K562 (cell line): ENCODE data around the gene ZNF557. TPM values are rescaled to one million over a fixed set of nuclear protein-coding genes. Genes with fewer than 3 reads are reported as not detected.
A peak's percentile ranks its signal among the peaks of the same experiment; 100 is the strongest.

Experiments
- ATAC-seq: fragments of 200-7000 bp; cut with Tn5 transposase; 3 replicates; pipeline ENCODE4 v1.9.1; 2020; ENCODE audit warnings: moderate library complexity
- BruUV-seq: library from RNA; stranded (reverse); fragments of 400-500 nt; replicated peaks from 2 replicates; lab custom pipeline; 2021; lab: Mats Ljungman, UMichigan
- CTCF ChIA-PET: fragments of 300-600 bp; formaldehyde crosslinking; extraction: SDS; loops from one replicate; lab custom pipeline; 2021; ENCODE audit warnings: low intra/inter-chr PET ratio; lab: Yijun Ruan, JAX
- POLR2A ChIA-PET: fragments of 300-600, 350-650 bp; sonication (Branson Sonifier 250); formaldehyde crosslinking; extraction: SDS; loops from one replicate; lab custom pipeline; 2021; ENCODE audit warnings: antibody characterized with exemption, inconsistent platforms; lab: Yijun Ruan, JAX
- DNase-seq, 4 experiments: peaks; one replicate each; pipeline versions ENCODE4 v3.0.0 to v3.0.0-alpha.2; 2011 to 2018; ENCODE audit warnings: low spot score in 3 of 4, mixed read lengths in 3 of 4; ENCODE audit errors: extremely low read depth in 1 of 4
- FAIRE-seq: peaks from 2 replicates; lab custom pipeline; 2011; peaks lifted over from hg19 to GRCh38; lab: Jason Lieb, UNC
- H2AFZ ChIP-seq: 2 replicates; pipeline ENCODE4 v1.6.0; 2011; ENCODE audit warnings: low read depth, low read length, control low read depth, inconsistent platforms
- H3K27ac ChIP-seq: fragments of 200-600 bp; 3 replicates; pipeline ENCODE4 v1.8.0; 2011; ENCODE audit warnings: low read depth, mild to moderate bottlenecking, control low read depth, inconsistent platforms, low read length, moderate library complexity, mixed read lengths; ENCODE audit errors: extremely low read depth
- H3K27me3 ChIP-seq, 2 experiments: fragments of 300-600 bp in 1 of 2; 2 replicates in 1 of 2; 3 replicates in 1 of 2; pipeline versions ENCODE4 v1.6.0 to v1.8.0; 2011; ENCODE audit warnings: inconsistent platforms in 2 of 2, low read length in 2 of 2, mild to moderate bottlenecking in 1 of 2, mixed read lengths in 1 of 2, moderate library complexity in 1 of 2; ENCODE audit not compliant: control insufficient read depth in 2 of 2, insufficient read depth in 2 of 2
- H3K36me3 ChIP-seq: fragments of 300-600 bp; 3 replicates; pipeline ENCODE4 v1.8.0; 2011; ENCODE audit warnings: mild to moderate bottlenecking, low read length, inconsistent platforms; ENCODE audit not compliant: control insufficient read depth, insufficient read depth
- H3K4me1 ChIP-seq, 2 experiments: fragments of 200-600 bp in 1 of 2; replicated peaks in 1 of 2; 2 replicates in 1 of 2; 3 replicates in 1 of 2; pipeline versions ENCODE4 v1.5.1 to v1.8.0; 2011; ENCODE audit warnings: inconsistent platforms in 2 of 2, low read length in 2 of 2, mild to moderate bottlenecking in 1 of 2, mixed read lengths in 1 of 2, moderate library complexity in 1 of 2; ENCODE audit not compliant: control insufficient read depth in 2 of 2, insufficient read depth in 2 of 2
- H3K4me2 ChIP-seq: 2 replicates; pipeline ENCODE4 v1.6.1; 2011; ENCODE audit warnings: low read length, control low read depth, inconsistent platforms, mixed read lengths; ENCODE audit not compliant: insufficient read depth
- H3K4me3 ChIP-seq: fragments of 200-600 bp; sonication (generic), shearing (Covaris generic); 2 replicates; pipeline ENCODE4 v1.5.1; 2016; ENCODE audit warnings: control low read depth, inconsistent platforms
- H3K79me2 ChIP-seq: fragments of 200-600 bp; 3 replicates; pipeline ENCODE4 v1.8.0; 2011; ENCODE audit warnings: low read length, inconsistent platforms; ENCODE audit not compliant: control insufficient read depth, insufficient read depth
- H3K9ac ChIP-seq, 2 experiments: 2 replicates each; pipeline versions ENCODE4 v1.6.0 to v1.6.1; 2011; ENCODE audit warnings: low read depth in 2 of 2, low read length in 2 of 2, control low read depth in 1 of 2, inconsistent platforms in 1 of 2, mild to moderate bottlenecking in 1 of 2, mixed read lengths in 1 of 2; ENCODE audit not compliant: insufficient read depth in 1 of 2
- H3K9me1 ChIP-seq: one replicate; pipeline ENCODE4 v1.6.0; 2011; ENCODE audit warnings: inconsistent platforms, mild to moderate bottlenecking, low read length, moderate library complexity; ENCODE audit not compliant: control insufficient read depth, insufficient read depth
- H3K9me3 ChIP-seq: replicated peaks from 2 replicates; pipeline ENCODE4 v1.5.1; 2011; ENCODE audit warnings: low read depth, low read length, inconsistent platforms; ENCODE audit not compliant: control insufficient read depth, insufficient read depth
- H4K20me1 ChIP-seq: replicated peaks from 2 replicates; pipeline ENCODE4 v1.6.1; 2011; ENCODE audit warnings: low read length, inconsistent platforms, mixed read lengths; ENCODE audit not compliant: control insufficient read depth, insufficient read depth
- BCOR ChIP-seq: fragments of 450-650 bp; IDR thresholded peaks from 2 replicates; pipeline ENCODE4 v1.6.1; 2016
- CBFA2T3 ChIP-seq: fragments of 450-650 bp; IDR thresholded peaks from 2 replicates; pipeline ENCODE4 v1.6.1; 2017
- CTBP1 ChIP-seq: fragments of 450-650 bp; IDR thresholded peaks from 2 replicates; pipeline ENCODE4 v1.6.1; 2016; ENCODE audit warnings: borderline replicate concordance
- HDAC1 ChIP-seq, 2 experiments: fragments of 450-650 bp; IDR thresholded peaks; 2 replicates each; pipeline ENCODE4 v1.6.1; 2016 to 2017; ENCODE audit warnings: inconsistent platforms in 1 of 2, mild to moderate bottlenecking in 1 of 2, moderate library complexity in 1 of 2
- KDM1A ChIP-seq, 2 experiments: fragments of 450-650 bp; IDR thresholded peaks; 2 replicates each; pipeline ENCODE4 v1.6.1; 2016; ENCODE audit warnings: mild to moderate bottlenecking in 2 of 2
- PML ChIP-seq: IDR thresholded peaks from 2 replicates; pipeline ENCODE4 v1.6.1; 2012; ENCODE audit warnings: low read length, inconsistent platforms
- POLR3A ChIP-seq: IDR thresholded peaks from 2 replicates; pipeline ENCODE4 v1.6.1; 2011; ENCODE audit warnings: borderline replicate concordance, mild to moderate bottlenecking, moderate library complexity; ENCODE audit not compliant: insufficient read length, insufficient read depth; ENCODE audit errors: extremely low read depth
- SNRNP70 ChIP-seq: fragments of 200-400 bp; formaldehyde crosslinking; optimal IDR thresholded peaks from 2 replicates; pipeline ENCODE3; 2017; ENCODE audit warnings: low read depth, low read length
- XRCC4 ChIP-seq: IDR thresholded peaks from one replicate; pipeline ENCODE4 v1.6.1; 2011; ENCODE audit not compliant: insufficient read depth, insufficient read length; ENCODE audit errors: extremely low read depth
- WGBS: fragments of 100-300 bp; shearing (Covaris generic); methylation state at CpG from one replicate; pipeline ENCODE4 v1.1.6; 2016; ENCODE audit warnings: low coverage, mixed read lengths; ENCODE audit not compliant: insufficient coverage; ENCODE audit errors: missing lambda C conversion rate; 5-methylcytosine and 5-hydroxymethylcytosine counted together
- in situ Hi-C: fragments of 300-500 bp; cut with MboI; formaldehyde crosslinking; loops from 4 replicates; pipeline ENCODE4 v1.15.0; 2018; ENCODE audit warnings: inconsistent platforms, mixed read lengths
- intact Hi-C: fragments of 100-400 bp; cut with micrococcal nuclease; formaldehyde crosslinking; loops from 2 replicates; pipeline ENCODE4 v1.14.2; 2022
- polyA plus RNA-seq, 8 experiments: library from polyadenylated mRNA; depleted of rRNA in 4 of 8; stranded (reverse) in 5 of 8; unstranded in 3 of 8; fragments of >200 nt; fragmentation: Nextera tagmentation in 2 of 8; fragmentation: Illumina TruSeq in 1 of 8; extraction: Ambion mirVana in 2 of 8; extraction: Trizol in 1 of 8; gene quantifications; 2 replicates each; pipeline versions ENCODE4 v1.2.1 to v1.2.3, GENCODE V29; 2011 to 2014; ENCODE audit warnings: inconsistent platforms in 1 of 8, missing spikeins in 1 of 8
- total RNA-seq, 7 experiments: library from RNA; depleted of rRNA in 6 of 7; stranded (reverse); fragments of >200 nt in 6 of 7; fragmentation: Illumina TruSeq in 2 of 7; extraction: Trizol in 2 of 7; gene quantifications; 2 replicates each; pipeline versions ENCODE4 v1.2.1 to v1.2.3, GENCODE V29; 2011 to 2021; ENCODE audit warnings: low replicate concordance in 1 of 7
- TF ChIP-seq, protein P1 (sequence below): sonication (generic); formaldehyde crosslinking; IDR thresholded peaks from 2 replicates; pipeline ENCODE4 v1.8.0; 2022; ENCODE audit warnings: mild to moderate bottlenecking, missing genetic modification reagents
- TF ChIP-seq, protein P2 (sequence below): fragments of 250-450 bp; sonication (Bioruptor Pico); IDR thresholded peaks from 2 replicates; pipeline ENCODE4 v1.4.0; 2020; ENCODE audit warnings: mild to moderate bottlenecking, moderate library complexity
- TF ChIP-seq, protein P3 (sequence below): fragments of 450-650 bp; IDR thresholded peaks from 2 replicates; pipeline ENCODE4 v1.6.1; 2017; ENCODE audit warnings: antibody characterized with exemption, mild to moderate bottlenecking

ZNF557 gene
- total and polyA plus RNA-seq, 9 of the 15 experiments (the other 6 are each of a cell fraction or from before 2014, with no cell fraction given) = 2.2 to 6.6 (median 4.4) TPM

DNA sequence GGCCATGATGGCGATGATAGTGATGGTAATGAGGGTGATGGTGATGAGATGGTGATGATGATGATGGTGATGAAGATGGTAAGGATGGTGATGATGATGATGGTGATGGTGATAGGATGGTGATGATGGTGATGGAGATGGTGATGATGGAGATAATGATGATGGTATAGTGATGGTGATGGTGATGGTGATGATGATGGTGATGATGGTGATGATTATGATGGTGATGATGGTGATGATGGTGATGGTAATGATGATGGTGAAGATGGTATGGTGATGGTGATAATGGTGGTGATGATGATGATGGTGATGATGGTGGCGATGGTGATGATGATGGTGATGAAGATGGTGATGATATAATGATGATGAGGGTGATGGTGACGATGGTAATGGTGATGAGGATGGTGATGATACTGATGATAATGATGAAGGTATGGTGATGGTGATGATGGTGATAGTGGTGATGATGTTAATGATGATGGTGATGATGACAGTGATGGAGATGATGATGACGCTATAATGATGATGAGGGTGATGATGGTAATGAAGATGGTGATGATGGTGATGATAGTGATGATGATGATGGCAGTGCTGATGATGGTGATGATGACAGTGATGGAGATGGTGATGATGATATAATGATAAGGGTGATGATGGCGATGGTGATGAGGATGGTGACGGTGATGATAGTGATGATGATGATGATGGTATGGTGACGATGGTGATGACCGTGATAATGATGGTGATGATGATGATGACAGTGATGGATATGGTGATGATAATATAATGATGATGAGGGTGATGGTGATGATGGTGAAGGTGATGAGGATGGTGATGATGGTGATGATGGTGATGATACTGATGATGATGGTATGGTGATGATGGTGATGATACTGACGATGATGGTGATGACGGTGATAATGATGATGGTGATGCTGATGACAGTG lies 37.5 kb downstream of the ZNF557 start:
- H3K4me1 ChIP-seq = peaks cover 0 to 2% of the 10 kb centered on the region in 2 experiments; a peak in 1 of 5 replicates
- FAIRE-seq (peak; percentile 48), ATAC-seq (no peak), DNase-seq (no peak)
- no peaks in the 10 kb centered on the region for H4K20me1 ChIP-seq
- H3K4me3 ChIP-seq = no peak overlapping the region
- no peak overlapping the region for H2AFZ ChIP-seq
- no peak overlapping the region; the same call in 2 of the 3 replicates for H3K27ac ChIP-seq
- no peak overlapping the region for H3K9ac ChIP-seq
- peaks cover 2% of the 10 kb centered on the region for H3K9me1 ChIP-seq
- H3K27me3 ChIP-seq = peaks cover 6 to 24% of the 10 kb centered on the region in 2 experiments; a peak in 3 of 5 replicates
- H3K36me3 ChIP-seq = no peaks in the 10 kb centered on the region
- no peaks in the 10 kb centered on the region for H3K79me2 ChIP-seq
- in situ Hi-C loops = loop anchor here (10.0 kb wide), 1 partner anchor 228 kb away; no protein-coding TSS in a partner anchor
- POLR2A ChIA-PET = no interaction called here
- H3K4me2 ChIP-seq = no peak overlapping the region
- 5% methylated on average over 10 of the region's 10 CpGs for WGBS
- intact Hi-C loops = no loop called here
- CTCF ChIA-PET = no interaction called here
- BruUV-seq = no TSS peak
- 0 out of 2 replicates have a peak, but pooled peaks cover 2% of the 10 kb centered on the region for H3K9me3 ChIP-seq
- TF ChIP-seq HDAC1 (IDR thresholded peaks at IDR 0.05) = peak in 1 of 2 experiments; percentile 73; a peak in 2 of 4 replicates
- peak; percentile 14; the same call in 1 of the 2 replicates for TF ChIP-seq BCOR
- no peak for TF ChIP-seq XRCC4
- TF ChIP-seq SNRNP70 = no peak
- TF ChIP-seq, protein P1, sequence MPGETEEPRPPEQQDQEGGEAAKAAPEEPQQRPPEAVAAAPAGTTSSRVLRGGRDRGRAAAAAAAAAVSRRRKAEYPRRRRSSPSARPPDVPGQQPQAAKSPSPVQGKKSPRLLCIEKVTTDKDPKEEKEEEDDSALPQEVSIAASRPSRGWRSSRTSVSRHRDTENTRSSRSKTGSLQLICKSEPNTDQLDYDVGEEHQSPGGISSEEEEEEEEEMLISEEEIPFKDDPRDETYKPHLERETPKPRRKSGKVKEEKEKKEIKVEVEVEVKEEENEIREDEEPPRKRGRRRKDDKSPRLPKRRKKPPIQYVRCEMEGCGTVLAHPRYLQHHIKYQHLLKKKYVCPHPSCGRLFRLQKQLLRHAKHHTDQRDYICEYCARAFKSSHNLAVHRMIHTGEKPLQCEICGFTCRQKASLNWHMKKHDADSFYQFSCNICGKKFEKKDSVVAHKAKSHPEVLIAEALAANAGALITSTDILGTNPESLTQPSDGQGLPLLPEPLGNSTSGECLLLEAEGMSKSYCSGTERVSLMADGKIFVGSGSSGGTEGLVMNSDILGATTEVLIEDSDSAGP = no peak
- peak; percentile 64 for TF ChIP-seq CTBP1
- TF ChIP-seq POLR3A = no peak
- TF ChIP-seq KDM1A (IDR thresholded peaks at IDR 0.05) = peak; percentile 76 to 85
- TF ChIP-seq, protein P2, sequence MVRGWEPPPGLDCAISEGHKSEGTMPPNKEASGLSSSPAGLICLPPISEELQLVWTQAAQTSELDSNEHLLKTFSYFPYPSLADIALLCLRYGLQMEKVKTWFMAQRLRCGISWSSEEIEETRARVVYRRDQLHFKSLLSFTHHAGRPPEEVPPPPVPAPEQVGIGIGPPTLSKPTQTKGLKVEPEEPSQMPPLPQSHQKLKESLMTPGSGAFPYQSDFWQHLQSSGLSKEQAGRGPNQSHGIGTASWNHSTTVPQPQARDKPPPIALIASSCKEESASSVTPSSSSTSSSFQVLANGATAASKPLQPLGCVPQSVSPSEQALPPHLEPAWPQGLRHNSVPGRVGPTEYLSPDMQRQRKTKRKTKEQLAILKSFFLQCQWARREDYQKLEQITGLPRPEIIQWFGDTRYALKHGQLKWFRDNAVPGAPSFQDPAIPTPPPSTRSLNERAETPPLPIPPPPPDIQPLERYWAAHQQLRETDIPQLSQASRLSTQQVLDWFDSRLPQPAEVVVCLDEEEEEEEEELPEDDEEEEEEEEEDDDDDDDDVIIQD (CRISPR knock-in tag) = no peak
- TF ChIP-seq CBFA2T3 = 0 out of 2 replicates have a peak, but pooled peaks have one; percentile 4
- TF ChIP-seq PML = no peak
- TF ChIP-seq, protein P3, sequence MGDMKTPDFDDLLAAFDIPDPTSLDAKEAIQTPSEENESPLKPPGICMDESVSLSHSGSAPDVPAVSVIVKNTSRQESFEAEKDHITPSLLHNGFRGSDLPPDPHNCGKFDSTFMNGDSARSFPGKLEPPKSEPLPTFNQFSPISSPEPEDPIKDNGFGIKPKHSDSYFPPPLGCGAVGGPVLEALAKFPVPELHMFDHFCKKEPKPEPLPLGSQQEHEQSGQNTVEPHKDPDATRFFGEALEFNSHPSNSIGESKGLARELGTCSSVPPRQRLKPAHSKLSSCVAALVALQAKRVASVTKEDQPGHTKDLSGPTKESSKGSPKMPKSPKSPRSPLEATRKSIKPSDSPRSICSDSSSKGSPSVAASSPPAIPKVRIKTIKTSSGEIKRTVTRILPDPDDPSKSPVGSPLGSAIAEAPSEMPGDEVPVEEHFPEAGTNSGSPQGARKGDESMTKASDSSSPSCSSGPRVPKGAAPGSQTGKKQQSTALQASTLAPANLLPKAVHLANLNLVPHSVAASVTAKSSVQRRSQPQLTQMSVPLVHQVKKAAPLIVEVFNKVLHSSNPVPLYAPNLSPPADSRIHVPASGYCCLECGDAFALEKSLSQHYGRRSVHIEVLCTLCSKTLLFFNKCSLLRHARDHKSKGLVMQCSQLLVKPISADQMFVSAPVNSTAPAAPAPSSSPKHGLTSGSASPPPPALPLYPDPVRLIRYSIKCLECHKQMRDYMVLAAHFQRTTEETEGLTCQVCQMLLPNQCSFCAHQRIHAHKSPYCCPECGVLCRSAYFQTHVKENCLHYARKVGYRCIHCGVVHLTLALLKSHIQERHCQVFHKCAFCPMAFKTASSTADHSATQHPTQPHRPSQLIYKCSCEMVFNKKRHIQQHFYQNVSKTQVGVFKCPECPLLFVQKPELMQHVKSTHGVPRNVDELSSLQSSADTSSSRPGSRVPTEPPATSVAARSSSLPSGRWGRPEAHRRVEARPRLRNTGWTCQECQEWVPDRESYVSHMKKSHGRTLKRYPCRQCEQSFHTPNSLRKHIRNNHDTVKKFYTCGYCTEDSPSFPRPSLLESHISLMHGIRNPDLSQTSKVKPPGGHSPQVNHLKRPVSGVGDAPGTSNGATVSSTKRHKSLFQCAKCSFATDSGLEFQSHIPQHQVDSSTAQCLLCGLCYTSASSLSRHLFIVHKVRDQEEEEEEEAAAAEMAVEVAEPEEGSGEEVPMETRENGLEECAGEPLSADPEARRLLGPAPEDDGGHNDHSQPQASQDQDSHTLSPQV = no peak
